ENCODE data around the gene PMP22.

GRCh38 chr17:15284537-15284936, 19.4 kb upstream of the PMP22 start:
- TF ChIP-seq CTCF (IDR thresholded peaks at IDR 0.05; ENCODE audit: low read length) (no peak), EZH2 (optimal IDR thresholded peaks at IDR 0.05; ENCODE audit: low read depth, low read length) (no peak)

Measured in MM.1S (cell line).